HepG2 (cell line): ENCODE data around the gene RFFL.

Source experiments
- HNF4A ChIP-seq: sonication (generic); formaldehyde crosslinking; IDR thresholded peaks from 2 replicates; pipeline ENCODE4 v1.4.0; 2020; ENCODE audit warnings: missing genetic modification reagents
- MAFG ChIP-seq: sonication (generic); formaldehyde crosslinking; IDR thresholded peaks from 2 replicates; pipeline ENCODE4 v1.5.1; 2020; ENCODE audit warnings: mild to moderate bottlenecking, missing genetic modification reagents
- POLR2A ChIP-seq, 2 experiments: IDR thresholded peaks; 2 replicates each; pipeline ENCODE4 v1.6.1; 2011; ENCODE audit warnings: low read depth in 2 of 2, low read length in 2 of 2, mild to moderate bottlenecking in 1 of 2, moderate library complexity in 1 of 2; ENCODE audit not compliant: insufficient read depth in 1 of 2
- RFX1 ChIP-seq: fragments of 450-650 bp; IDR thresholded peaks from 2 replicates; pipeline ENCODE4 v1.6.1; 2017
- TAF1 ChIP-seq: sonication (generic); formaldehyde crosslinking; IDR thresholded peaks from 2 replicates; pipeline ENCODE4 v1.4.0; 2020; ENCODE audit warnings: missing genetic modification reagents
- TARDBP ChIP-seq: sonication (generic); formaldehyde crosslinking; IDR thresholded peaks from 2 replicates; pipeline ENCODE4 v1.8.0; 2022; ENCODE audit warnings: mild to moderate bottlenecking, missing genetic modification reagents
- TF ChIP-seq, protein P1 (sequence below): sonication (generic); formaldehyde crosslinking; IDR thresholded peaks from 2 replicates; pipeline ENCODE4 v1.9.0; 2021; ENCODE audit warnings: mild to moderate bottlenecking, missing genetic modification reagents
- TF ChIP-seq, protein P2 (sequence below): IDR thresholded peaks from 2 replicates; pipeline ENCODE4 v1.6.1; 2012; ENCODE audit warnings: low read length, improper control_type of control experiment
- TF ChIP-seq, protein P3 (sequence below): sonication (generic); formaldehyde crosslinking; IDR thresholded peaks from 2 replicates; pipeline ENCODE4 v1.5.0; 2020; ENCODE audit warnings: mild to moderate bottlenecking, missing genetic modification reagents, moderate library complexity

DNA sequence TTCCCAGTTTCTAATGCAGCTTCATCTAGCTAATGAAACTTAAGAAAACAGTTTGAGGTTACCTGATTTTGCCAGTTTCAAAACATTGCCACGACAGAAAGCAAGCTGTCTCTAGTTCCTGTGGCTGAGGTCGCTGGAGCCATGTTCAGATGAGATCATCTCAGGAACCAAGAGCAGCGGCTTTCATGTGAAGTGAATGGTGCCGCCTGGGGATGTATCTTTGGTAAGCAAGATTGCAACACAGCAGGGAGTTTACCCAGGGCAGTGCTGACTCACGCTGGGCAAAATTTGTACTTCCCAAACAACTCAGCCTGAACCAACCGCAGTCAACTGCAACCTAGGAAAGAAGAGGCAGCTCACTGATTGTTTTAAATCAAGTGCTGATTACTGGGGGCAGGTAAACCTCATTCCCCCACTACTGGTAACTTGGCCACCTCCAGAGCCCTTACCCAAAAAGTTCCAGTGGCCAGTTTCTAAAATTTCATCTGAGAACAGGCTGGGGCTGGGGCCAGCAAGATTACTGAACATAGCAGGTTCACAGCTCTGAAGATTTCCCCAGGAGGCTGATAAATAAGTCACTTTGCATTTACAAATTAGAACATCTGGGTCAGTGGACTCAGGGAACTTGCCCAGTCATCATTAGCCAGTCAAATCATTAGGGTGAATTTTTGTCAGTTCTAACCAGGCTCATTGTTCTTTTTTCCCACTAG, at the start of gene RFFL:
- TF ChIP-seq HNF4A (peak; percentile 76), TARDBP (CRISPR knock-in tag) (peak; percentile 54; the same call in 1 of the 2 replicates), RFX1 (no peak), TAF1 (CRISPR knock-in tag) (peak; percentile 45; the same call in 1 of the 2 replicates), POLR2A (IDR thresholded peaks at IDR 0.05; ENCODE audit: insufficient read depth in 1 of 2, low read depth in 2 of 2, low read length in 2 of 2) (peak; percentile 60 to 87), MAFG (CRISPR knock-in tag) (peak; percentile 94)
- TF ChIP-seq, protein P1, sequence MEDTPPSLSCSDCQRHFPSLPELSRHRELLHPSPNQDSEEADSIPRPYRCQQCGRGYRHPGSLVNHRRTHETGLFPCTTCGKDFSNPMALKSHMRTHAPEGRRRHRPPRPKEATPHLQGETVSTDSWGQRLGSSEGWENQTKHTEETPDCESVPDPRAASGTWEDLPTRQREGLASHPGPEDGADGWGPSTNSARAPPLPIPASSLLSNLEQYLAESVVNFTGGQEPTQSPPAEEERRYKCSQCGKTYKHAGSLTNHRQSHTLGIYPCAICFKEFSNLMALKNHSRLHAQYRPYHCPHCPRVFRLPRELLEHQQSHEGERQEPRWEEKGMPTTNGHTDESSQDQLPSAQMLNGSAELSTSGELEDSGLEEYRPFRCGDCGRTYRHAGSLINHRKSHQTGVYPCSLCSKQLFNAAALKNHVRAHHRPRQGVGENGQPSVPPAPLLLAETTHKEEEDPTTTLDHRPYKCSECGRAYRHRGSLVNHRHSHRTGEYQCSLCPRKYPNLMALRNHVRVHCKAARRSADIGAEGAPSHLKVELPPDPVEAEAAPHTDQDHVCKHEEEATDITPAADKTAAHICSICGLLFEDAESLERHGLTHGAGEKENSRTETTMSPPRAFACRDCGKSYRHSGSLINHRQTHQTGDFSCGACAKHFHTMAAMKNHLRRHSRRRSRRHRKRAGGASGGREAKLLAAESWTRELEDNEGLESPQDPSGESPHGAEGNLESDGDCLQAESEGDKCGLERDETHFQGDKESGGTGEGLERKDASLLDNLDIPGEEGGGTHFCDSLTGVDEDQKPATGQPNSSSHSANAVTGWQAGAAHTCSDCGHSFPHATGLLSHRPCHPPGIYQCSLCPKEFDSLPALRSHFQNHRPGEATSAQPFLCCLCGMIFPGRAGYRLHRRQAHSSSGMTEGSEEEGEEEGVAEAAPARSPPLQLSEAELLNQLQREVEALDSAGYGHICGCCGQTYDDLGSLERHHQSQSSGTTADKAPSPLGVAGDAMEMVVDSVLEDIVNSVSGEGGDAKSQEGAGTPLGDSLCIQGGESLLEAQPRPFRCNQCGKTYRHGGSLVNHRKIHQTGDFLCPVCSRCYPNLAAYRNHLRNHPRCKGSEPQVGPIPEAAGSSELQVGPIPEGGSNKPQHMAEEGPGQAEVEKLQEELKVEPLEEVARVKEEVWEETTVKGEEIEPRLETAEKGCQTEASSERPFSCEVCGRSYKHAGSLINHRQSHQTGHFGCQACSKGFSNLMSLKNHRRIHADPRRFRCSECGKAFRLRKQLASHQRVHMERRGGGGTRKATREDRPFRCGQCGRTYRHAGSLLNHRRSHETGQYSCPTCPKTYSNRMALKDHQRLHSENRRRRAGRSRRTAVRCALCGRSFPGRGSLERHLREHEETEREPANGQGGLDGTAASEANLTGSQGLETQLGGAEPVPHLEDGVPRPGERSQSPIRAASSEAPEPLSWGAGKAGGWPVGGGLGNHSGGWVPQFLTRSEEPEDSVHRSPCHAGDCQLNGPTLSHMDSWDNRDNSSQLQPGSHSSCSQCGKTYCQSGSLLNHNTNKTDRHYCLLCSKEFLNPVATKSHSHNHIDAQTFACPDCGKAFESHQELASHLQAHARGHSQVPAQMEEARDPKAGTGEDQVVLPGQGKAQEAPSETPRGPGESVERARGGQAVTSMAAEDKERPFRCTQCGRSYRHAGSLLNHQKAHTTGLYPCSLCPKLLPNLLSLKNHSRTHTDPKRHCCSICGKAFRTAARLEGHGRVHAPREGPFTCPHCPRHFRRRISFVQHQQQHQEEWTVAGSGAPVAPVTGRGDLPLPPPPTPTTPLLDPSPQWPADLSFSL: no peak
- TF ChIP-seq, protein P2, sequence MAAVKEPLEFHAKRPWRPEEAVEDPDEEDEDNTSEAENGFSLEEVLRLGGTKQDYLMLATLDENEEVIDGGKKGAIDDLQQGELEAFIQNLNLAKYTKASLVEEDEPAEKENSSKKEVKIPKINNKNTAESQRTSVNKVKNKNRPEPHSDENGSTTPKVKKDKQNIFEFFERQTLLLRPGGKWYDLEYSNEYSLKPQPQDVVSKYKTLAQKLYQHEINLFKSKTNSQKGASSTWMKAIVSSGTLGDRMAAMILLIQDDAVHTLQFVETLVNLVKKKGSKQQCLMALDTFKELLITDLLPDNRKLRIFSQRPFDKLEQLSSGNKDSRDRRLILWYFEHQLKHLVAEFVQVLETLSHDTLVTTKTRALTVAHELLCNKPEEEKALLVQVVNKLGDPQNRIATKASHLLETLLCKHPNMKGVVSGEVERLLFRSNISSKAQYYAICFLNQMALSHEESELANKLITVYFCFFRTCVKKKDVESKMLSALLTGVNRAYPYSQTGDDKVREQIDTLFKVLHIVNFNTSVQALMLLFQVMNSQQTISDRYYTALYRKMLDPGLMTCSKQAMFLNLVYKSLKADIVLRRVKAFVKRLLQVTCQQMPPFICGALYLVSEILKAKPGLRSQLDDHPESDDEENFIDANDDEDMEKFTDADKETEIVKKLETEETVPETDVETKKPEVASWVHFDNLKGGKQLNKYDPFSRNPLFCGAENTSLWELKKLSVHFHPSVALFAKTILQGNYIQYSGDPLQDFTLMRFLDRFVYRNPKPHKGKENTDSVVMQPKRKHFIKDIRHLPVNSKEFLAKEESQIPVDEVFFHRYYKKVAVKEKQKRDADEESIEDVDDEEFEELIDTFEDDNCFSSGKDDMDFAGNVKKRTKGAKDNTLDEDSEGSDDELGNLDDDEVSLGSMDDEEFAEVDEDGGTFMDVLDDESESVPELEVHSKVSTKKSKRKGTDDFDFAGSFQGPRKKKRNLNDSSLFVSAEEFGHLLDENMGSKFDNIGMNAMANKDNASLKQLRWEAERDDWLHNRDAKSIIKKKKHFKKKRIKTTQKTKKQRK: no peak
- TF ChIP-seq, protein P3, sequence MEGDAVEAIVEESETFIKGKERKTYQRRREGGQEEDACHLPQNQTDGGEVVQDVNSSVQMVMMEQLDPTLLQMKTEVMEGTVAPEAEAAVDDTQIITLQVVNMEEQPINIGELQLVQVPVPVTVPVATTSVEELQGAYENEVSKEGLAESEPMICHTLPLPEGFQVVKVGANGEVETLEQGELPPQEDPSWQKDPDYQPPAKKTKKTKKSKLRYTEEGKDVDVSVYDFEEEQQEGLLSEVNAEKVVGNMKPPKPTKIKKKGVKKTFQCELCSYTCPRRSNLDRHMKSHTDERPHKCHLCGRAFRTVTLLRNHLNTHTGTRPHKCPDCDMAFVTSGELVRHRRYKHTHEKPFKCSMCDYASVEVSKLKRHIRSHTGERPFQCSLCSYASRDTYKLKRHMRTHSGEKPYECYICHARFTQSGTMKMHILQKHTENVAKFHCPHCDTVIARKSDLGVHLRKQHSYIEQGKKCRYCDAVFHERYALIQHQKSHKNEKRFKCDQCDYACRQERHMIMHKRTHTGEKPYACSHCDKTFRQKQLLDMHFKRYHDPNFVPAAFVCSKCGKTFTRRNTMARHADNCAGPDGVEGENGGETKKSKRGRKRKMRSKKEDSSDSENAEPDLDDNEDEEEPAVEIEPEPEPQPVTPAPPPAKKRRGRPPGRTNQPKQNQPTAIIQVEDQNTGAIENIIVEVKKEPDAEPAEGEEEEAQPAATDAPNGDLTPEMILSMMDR (CRISPR knock-in tag): peak; percentile 80
